Progenitor cell of endocrine pancreas (in vitro differentiated cells): ENCODE measurements around the gene POLK. TPM values are rescaled to one million over a fixed set of nuclear protein-coding genes. Genes with fewer than 3 reads are reported as not detected.

Source experiments
- DNase-seq: peaks from one replicate; pipeline ENCODE4 v3.0.0; 2021; ENCODE audit warnings: low spot score; ENCODE audit not compliant: unreplicated experiment
- H3K27ac Mint-ChIP-seq: 2 replicates; pipeline ENCODE4 v1.8.0; 2021; ENCODE audit warnings: mild to moderate bottlenecking, moderate library complexity, mixed read lengths
- H3K27me3 Mint-ChIP-seq: 2 replicates; pipeline ENCODE4 v1.8.0; 2021; ENCODE audit warnings: mixed read lengths
- H3K36me3 Mint-ChIP-seq: 2 replicates; pipeline ENCODE4 v1.8.0; 2022; ENCODE audit warnings: mixed read lengths; ENCODE audit not compliant: insufficient read depth
- H3K4me1 Mint-ChIP-seq: 2 replicates; pipeline ENCODE4 v1.8.0; 2021; ENCODE audit warnings: low read depth, mixed read lengths
- H3K4me3 Mint-ChIP-seq: 2 replicates; pipeline ENCODE4 v1.8.0; 2021; ENCODE audit warnings: low read depth, mild to moderate bottlenecking, moderate library complexity, mixed read lengths
- H3K9me3 Mint-ChIP-seq: 2 replicates; pipeline ENCODE4 v1.8.0; 2021; ENCODE audit warnings: low read depth, mixed read lengths
- total RNA-seq: library from RNA; stranded (reverse); gene quantifications from 2 replicates; pipeline ENCODE4 v1.2.1, GENCODE V29; 2021
- TF ChIP-seq, protein P1 (sequence below): fragments of 200-600 bp; sonication (generic); IDR thresholded peaks from one replicate; pipeline ENCODE4 v1.5.0; 2021; ENCODE audit warnings: antibody characterized with exemption, mild to moderate bottlenecking; ENCODE audit not compliant: unreplicated experiment

The POLK gene
- total RNA-seq, 1 donor from 2014 or later, result 20.2 TPM

DNA sequence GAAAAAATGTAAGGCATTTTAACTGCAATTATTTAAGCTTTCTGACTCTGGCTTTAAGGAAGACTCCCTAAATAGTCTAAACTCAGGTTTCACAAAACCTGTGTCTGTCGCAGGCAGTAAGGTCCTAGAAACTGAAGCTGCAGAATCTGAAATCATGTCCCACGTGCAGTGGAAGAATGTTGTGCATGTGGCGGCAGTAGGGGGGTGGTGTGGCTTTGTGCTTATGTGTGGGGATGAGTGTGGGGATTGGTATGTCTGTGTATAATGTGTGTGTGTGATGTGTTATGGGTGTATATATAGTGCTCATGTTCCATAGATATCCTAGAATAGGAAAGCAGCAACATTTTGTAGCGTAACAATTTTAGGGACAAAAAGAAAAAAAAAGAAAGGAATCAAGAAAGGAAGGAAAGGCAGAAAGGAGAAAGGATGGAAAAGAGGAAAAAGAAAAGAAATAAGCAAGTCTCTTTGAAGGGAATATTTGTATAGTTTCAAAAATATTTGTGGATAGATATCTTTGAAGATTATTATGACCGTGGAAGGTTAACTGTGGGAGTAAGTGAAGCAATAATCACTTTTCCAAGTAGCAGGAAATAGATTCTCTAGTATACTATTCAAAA is 106.2 kb downstream of the POLK start:
- Mint-ChIP-seq H3K36me3 (no peaks in the 10 kb centered on the region), H3K4me1 (peaks cover 28% of the 10 kb centered on the region), H3K27ac (no peak overlapping the region), H3K9me3 (no peaks in the 10 kb centered on the region), H3K27me3 (no peaks in the 10 kb centered on the region), H3K4me3 (no peak overlapping the region)
- TF ChIP-seq, protein P1, sequence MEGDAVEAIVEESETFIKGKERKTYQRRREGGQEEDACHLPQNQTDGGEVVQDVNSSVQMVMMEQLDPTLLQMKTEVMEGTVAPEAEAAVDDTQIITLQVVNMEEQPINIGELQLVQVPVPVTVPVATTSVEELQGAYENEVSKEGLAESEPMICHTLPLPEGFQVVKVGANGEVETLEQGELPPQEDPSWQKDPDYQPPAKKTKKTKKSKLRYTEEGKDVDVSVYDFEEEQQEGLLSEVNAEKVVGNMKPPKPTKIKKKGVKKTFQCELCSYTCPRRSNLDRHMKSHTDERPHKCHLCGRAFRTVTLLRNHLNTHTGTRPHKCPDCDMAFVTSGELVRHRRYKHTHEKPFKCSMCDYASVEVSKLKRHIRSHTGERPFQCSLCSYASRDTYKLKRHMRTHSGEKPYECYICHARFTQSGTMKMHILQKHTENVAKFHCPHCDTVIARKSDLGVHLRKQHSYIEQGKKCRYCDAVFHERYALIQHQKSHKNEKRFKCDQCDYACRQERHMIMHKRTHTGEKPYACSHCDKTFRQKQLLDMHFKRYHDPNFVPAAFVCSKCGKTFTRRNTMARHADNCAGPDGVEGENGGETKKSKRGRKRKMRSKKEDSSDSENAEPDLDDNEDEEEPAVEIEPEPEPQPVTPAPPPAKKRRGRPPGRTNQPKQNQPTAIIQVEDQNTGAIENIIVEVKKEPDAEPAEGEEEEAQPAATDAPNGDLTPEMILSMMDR, result no peak
- DNase-seq, result no peak

DNA sequence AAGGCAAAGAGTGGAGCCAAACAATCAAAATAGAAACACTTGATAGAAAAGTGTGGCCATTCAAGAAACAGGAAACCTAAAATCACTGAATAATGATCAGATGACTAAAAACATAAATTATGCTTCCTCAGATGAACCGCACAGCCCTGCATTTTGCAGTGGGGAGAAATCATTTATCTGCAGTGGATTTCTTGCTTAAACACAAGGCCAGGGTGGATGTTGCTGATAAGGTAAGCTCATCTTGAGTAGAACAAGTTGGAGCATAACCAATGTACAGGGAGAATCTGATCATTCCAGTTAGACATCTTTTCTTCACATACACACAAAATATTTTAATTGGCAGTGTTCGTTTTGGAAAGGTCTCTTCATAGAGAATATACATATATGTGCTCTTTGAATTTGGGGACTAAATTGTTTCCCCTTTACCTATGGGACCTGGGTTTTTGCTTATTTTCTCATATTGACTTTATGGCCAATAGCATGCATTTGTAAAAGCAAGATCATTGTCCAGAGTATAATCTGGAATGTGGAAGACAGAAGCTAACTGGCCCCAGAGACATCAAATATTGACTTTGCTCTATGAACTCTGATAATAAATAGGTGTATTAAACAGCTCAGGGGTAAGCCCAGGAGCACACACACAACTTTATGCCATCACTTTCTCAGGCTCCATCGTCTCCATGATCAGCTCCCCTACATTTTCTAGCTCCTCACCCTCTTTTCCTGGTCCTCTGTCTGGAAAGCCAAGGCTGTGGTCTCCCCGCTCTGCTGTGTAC is 108.7 kb downstream of the POLK start:
- no peaks in the 10 kb centered on the region for H3K27me3 Mint-ChIP-seq
- no peaks in the 10 kb centered on the region for H3K9me3 Mint-ChIP-seq
- no peak overlapping the region for H3K27ac Mint-ChIP-seq
- H3K36me3 Mint-ChIP-seq, result no peaks in the 10 kb centered on the region
- TF ChIP-seq, protein P1, result no peak
- no peak for DNase-seq
- peaks cover 41% of the 10 kb centered on the region for H3K4me1 Mint-ChIP-seq
- no peak overlapping the region for H3K4me3 Mint-ChIP-seq

DNA sequence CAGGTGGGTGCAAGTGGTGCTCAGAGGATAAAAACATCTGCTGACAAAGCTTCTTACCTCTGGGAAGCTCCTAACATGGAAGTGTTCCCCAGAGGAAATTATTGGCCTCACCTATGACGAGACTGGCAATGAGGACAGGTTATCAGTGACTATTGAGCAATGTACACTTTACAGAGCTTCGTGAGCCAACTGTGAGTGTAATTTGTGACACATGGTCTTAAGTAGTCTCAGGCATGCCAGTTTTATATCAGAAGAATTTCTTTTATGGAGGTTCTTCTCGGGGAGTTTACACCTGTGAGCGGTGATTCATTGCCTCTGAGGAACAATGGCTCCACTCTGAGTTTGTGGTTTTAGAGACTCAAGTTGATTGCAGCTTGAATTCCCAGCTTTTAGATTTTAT is 110.9 kb downstream of the POLK start:
- Mint-ChIP-seq H3K36me3 (no peaks in the 10 kb centered on the region), H3K9me3 (no peaks in the 10 kb centered on the region), H3K4me1 (peaks cover 28% of the 10 kb centered on the region), H3K4me3 (no peak overlapping the region), H3K27me3 (no peaks in the 10 kb centered on the region), H3K27ac (peak overlapping the region; percentile 20)
- no peak for DNase-seq
- TF ChIP-seq, protein P1, result no peak

DNA sequence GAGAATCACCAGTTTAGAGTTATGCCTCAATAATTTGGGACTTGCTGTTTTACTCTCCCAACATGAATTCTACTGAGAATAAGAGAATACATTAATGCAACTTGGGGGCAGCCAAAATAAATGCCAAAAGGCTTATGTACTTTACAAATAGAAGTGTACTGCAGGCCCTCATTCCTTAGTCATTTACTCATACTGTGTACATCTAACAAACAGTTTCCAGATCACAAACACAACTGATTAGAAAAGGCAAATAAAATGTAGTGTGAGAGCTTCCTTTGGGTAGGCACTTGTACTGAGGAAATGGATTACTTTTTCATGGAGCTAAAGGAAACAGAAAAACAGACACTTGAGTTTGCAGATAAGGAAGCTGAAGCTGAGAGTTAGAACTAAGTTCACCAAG is 112.2 kb downstream of the POLK start:
- Mint-ChIP-seq H3K4me1 (peaks cover 25% of the 10 kb centered on the region), H3K27ac (peak overlapping the region; percentile 16), H3K9me3 (no peaks in the 10 kb centered on the region), H3K4me3 (no peak overlapping the region), H3K27me3 (no peaks in the 10 kb centered on the region), H3K36me3 (no peaks in the 10 kb centered on the region)
- TF ChIP-seq, protein P1, result no peak
- no peak for DNase-seq

DNA sequence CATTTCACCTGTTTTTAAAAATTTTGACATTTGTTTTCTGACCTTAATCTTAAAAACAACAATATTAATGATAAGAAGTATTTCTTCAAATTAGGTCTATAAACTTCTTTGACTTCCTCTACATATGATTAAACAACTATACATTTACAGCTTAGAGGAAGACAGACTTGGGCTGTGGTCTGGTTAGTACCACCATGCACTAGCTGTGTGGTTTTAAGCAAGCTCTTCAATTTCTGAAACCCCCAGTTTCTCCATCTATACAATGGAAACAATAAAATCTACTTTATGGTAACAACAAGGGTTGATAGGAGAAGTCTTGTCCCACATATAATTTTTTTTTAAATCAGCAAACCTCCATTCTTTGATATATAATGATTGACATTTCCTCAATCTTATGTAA is 115.3 kb downstream of the POLK start:
- TF ChIP-seq, protein P1, result no peak
- Mint-ChIP-seq H3K4me3 (no peak overlapping the region), H3K27me3 (no peaks in the 10 kb centered on the region), H3K36me3 (no peaks in the 10 kb centered on the region), H3K4me1 (peaks cover 12% of the 10 kb centered on the region), H3K27ac (no peak overlapping the region), H3K9me3 (no peaks in the 10 kb centered on the region)
- no peak for DNase-seq
